H4 (cell line): Measurements from ENCODE around the gene ZNF618. TPM values are rescaled to one million over a fixed set of nuclear protein-coding genes. Genes with fewer than 3 reads are reported as not detected.

Experiments
- DNase-seq: peaks from one replicate; pipeline ENCODE4 v3.0.0-alpha.2; 2015; ENCODE audit warnings: low spot score
- total RNA-seq: library from RNA; depleted of rRNA; stranded (reverse); fragments of >200 nt; shearing (Covaris generic); gene quantifications from 2 replicates; pipeline ENCODE4 v1.2.3, GENCODE V29; 2014

Gene ZNF618
- total RNA-seq, 1 experiment from 2014 or later, result 4.9 TPM

- no peak for DNase-seq
These were observed 183.1 kb downstream of the ZNF618 start for GRCh38 chr9:114059047-114059803.

- DNase-seq, result no peak
These were observed 184.0 kb downstream of the ZNF618 start for GRCh38 chr9:114060070-114060469.

GRCh38 chr9:114060711-114061110 lies 184.6 kb downstream of the ZNF618 start:
- no peak for DNase-seq

GRCh38 chr9:114061292-114061691 lies 185.2 kb downstream of the ZNF618 start:
- no peak for DNase-seq

- DNase-seq, result no peak
These were observed 185.8 kb downstream of the ZNF618 start for GRCh38 chr9:114061830-114062474.

- no peak for DNase-seq
These were observed 189.2 kb downstream of the ZNF618 start for GRCh38 chr9:114065304-114065703.

GRCh38 chr9:114069476-114070187 lies 193.5 kb downstream of the ZNF618 start:
- no peak for DNase-seq

GRCh38 chr9:114070188-114071103 lies 194.3 kb downstream of the ZNF618 start:
- no peak for DNase-seq

GRCh38 chr9:114071197-114071795 lies 195.2 kb downstream of the ZNF618 start:
- DNase-seq, result no peak

GRCh38 chr9:114072184-114073140 lies 196.4 kb downstream of the ZNF618 start:
- no peak for DNase-seq

- DNase-seq, result no peak
These were observed 199.5 kb downstream of the ZNF618 start for GRCh38 chr9:114075602-114076001.

GRCh38 chr9:114076237-114077161 lies 200.4 kb downstream of the ZNF618 start:
- no peak for DNase-seq

GRCh38 chr9:114077162-114077837 lies 201.2 kb downstream of the ZNF618 start:
- DNase-seq, result no peak

- DNase-seq, result no peak
These were observed 202.1 kb downstream of the ZNF618 start, which contains the start of gene AMBP for GRCh38 chr9:114078021-114078780. TSS of gene AMBP (minus strand) at chr9:114078300. CDS start at chr9:114078209, 91 bp downstream.

- no peak for DNase-seq
These were observed 202.7 kb downstream of the ZNF618 start for GRCh38 chr9:114078781-114079156.

- DNase-seq, result no peak
These were observed 204.2 kb downstream of the ZNF618 start for GRCh38 chr9:114080195-114080772.

GRCh38 chr9:114080773-114081440 lies 204.8 kb downstream of the ZNF618 start:
- DNase-seq, result no peak
